HFFc6 (cell line): ENCODE data around the gene SLC36A3. TPM values are rescaled to one million over a fixed set of nuclear protein-coding genes. Genes with fewer than 3 reads are reported as not detected.
A peak's percentile ranks its signal among the peaks of the same experiment; 100 is the strongest.
"Not testable (repeated sequence)": the region's sequence is repeated elsewhere in the genome, so short reads cannot be mapped to it uniquely, and the experiment has no call there.

Experiments used
- DNase-seq: peaks from one replicate; pipeline ENCODE4 v3.0.0-alpha.2; 2018
- H3K27ac Mint-ChIP-seq: 2 replicates; pipeline ENCODE4 v1.8.0; 2020; ENCODE audit warnings: mild to moderate bottlenecking, mixed read lengths
- H3K27me3 Mint-ChIP-seq: 2 replicates; pipeline ENCODE4 v1.8.0; 2021; ENCODE audit warnings: mild to moderate bottlenecking, moderate library complexity, mixed read lengths; ENCODE audit not compliant: insufficient read depth
- H3K36me3 Mint-ChIP-seq: 2 replicates; pipeline ENCODE4 v1.8.0; 2021; ENCODE audit warnings: low read depth, mixed read lengths
- H3K4me1 Mint-ChIP-seq: 2 replicates; pipeline ENCODE4 v1.8.0; 2020; ENCODE audit warnings: low read depth, mixed read lengths
- H3K4me3 Mint-ChIP-seq: 2 replicates; pipeline ENCODE4 v1.8.0; 2020; ENCODE audit warnings: mild to moderate bottlenecking, moderate library complexity, mixed read lengths
- H3K9me3 Mint-ChIP-seq: 2 replicates; pipeline ENCODE4 v1.8.0; 2020; ENCODE audit warnings: mild to moderate bottlenecking, mixed read lengths
- total RNA-seq, 6 experiments: library from RNA; stranded (reverse); fragmentation: NEBNext Ultra II Directional; extraction: Animal tissue kit (Norgen Biotek cat#: 25700); gene quantifications; 2 replicates in 1 of 6; 3 replicates in 5 of 6; pipeline ENCODE4 v1.2.3, GENCODE V29; 2021
- TF ChIP-seq, protein P1 (sequence below): fragments of 200-600 bp; sonication (generic); IDR thresholded peaks from 2 replicates; pipeline ENCODE4 v1.5.0; 2021; ENCODE audit warnings: antibody characterized with exemption, mild to moderate bottlenecking

SLC36A3 gene
- total RNA-seq, 6 experiments from 2014 or later, result not detected

DNA sequence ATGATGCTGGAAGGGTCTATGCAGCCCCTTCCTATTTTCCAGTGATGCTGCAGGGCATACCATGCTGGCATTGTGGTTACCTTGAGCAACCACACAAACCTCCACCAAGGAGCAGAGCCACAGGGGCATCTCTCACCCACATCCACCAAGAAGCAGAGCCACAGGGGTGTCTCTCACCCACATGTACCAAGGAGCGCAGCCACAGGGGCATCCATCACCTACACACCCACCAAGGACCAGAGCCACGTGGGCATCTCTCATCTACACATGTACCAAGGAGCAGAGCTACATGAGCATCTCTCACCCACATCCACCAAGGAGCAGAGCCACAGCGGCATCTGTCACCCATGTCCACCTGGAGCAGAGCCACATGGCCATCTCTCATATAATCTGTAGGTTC is 59.4 kb downstream of the SLC36A3 start:
- Mint-ChIP-seq H3K4me1 (peaks cover 2% of the 10 kb centered on the region), H3K4me3 (no peak overlapping the region), H3K27ac (no peak overlapping the region), H3K36me3 (no peaks in the 10 kb centered on the region), H3K9me3 (no peaks in the 10 kb centered on the region), H3K27me3 (peaks cover 21% of the 10 kb centered on the region)
- no peak for DNase-seq
- TF ChIP-seq, protein P1, sequence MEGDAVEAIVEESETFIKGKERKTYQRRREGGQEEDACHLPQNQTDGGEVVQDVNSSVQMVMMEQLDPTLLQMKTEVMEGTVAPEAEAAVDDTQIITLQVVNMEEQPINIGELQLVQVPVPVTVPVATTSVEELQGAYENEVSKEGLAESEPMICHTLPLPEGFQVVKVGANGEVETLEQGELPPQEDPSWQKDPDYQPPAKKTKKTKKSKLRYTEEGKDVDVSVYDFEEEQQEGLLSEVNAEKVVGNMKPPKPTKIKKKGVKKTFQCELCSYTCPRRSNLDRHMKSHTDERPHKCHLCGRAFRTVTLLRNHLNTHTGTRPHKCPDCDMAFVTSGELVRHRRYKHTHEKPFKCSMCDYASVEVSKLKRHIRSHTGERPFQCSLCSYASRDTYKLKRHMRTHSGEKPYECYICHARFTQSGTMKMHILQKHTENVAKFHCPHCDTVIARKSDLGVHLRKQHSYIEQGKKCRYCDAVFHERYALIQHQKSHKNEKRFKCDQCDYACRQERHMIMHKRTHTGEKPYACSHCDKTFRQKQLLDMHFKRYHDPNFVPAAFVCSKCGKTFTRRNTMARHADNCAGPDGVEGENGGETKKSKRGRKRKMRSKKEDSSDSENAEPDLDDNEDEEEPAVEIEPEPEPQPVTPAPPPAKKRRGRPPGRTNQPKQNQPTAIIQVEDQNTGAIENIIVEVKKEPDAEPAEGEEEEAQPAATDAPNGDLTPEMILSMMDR, result no peak

DNA sequence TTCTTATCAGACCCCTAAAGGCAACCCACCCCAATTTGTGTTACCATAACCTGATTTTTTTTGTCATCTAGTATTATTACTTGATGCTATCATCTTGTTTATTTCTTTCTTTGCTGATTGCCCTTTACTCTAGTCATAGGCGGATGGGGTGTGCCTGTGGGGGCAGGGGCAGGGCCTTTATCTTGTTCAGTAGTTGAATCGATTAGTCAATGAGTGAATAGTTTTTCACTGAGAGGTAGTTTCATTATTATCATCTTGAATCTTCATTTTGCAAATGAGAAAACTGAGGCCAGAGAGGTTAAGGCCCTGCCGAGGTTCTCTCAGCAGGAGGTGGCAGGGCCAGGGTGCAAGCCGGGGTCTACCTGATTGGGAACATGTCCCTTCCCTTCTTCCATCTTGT is 60.0 kb downstream of the SLC36A3 start:
- H3K27ac Mint-ChIP-seq, result no peak overlapping the region
- H3K4me1 Mint-ChIP-seq, result peaks cover 8% of the 10 kb centered on the region
- H3K27me3 Mint-ChIP-seq, result peaks cover 19% of the 10 kb centered on the region
- TF ChIP-seq, protein P1, result no peak
- DNase-seq, result no peak
- H3K36me3 Mint-ChIP-seq, result no peaks in the 10 kb centered on the region
- H3K4me3 Mint-ChIP-seq, result no peak overlapping the region
- H3K9me3 Mint-ChIP-seq, result no peaks in the 10 kb centered on the region

DNA sequence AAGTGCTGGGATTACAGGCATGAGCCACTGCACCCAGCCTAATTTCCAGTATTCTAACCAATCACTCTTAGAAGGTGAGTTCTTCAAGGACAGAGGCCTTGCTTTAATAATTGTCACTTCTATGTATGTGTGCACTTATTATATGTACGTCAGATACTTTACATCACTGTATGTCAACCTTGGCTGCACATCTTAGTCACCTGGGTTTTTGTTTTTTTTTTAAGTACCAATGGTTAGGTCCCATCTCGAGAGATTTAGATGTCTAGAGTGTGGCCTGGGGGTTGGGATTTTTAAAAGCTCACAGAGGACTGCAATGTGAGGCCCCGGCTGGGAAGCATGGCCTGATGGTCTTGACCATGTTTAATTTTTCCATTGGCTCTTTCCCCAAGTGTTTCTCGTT is 60.4 kb downstream of the SLC36A3 start:
- peaks cover 19% of the 10 kb centered on the region for H3K27me3 Mint-ChIP-seq
- H3K36me3 Mint-ChIP-seq, result no peaks in the 10 kb centered on the region
- TF ChIP-seq, protein P1, result no peak
- H3K27ac Mint-ChIP-seq, result no peak overlapping the region
- DNase-seq, result no peak
- peaks cover 12% of the 10 kb centered on the region for H3K4me1 Mint-ChIP-seq
- H3K9me3 Mint-ChIP-seq, result no peaks in the 10 kb centered on the region
- H3K4me3 Mint-ChIP-seq, result no peak overlapping the region

DNA sequence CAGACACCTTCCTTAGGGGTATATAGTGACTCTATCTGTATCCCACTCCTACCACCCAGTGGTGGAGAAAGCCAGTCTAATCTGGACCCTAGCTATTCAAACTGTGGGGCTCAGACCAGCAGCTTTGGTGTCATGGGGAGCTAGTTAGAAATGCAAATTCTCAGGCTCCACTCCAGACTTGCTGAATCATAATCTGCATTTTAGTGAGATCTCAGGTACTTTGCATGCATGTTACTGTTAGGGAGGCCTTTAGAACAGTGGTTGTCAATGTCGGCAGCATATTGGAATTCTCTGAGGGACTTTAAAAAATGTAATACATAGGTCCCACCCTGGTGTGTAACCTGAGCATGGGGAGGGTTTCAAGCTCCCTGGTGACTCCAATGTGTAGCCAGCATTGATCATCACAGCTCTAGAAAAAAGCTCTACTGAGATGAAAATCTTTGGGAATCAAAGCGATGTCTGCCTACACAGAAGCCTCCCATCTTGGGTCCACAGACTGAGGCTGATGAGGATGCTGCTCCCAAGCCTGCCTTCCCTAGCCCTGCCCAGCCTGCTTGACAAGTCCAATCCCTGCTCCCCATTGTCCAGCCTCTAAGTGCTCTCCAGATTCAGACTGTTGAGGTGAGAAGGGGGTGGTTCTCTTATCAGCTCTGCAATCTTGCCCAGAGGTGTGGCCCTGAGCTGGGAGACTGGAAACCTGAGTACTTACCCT is 62.5 kb downstream of the SLC36A3 start:
- H3K4me1 Mint-ChIP-seq, result peaks cover 15% of the 10 kb centered on the region
- no peak for DNase-seq
- no peaks in the 10 kb centered on the region for H3K36me3 Mint-ChIP-seq
- H3K9me3 Mint-ChIP-seq, result no peaks in the 10 kb centered on the region
- H3K4me3 Mint-ChIP-seq, result no peak overlapping the region
- H3K27ac Mint-ChIP-seq, result no peak overlapping the region
- H3K27me3 Mint-ChIP-seq, result peaks cover 19% of the 10 kb centered on the region
- TF ChIP-seq, protein P1, result no peak

DNA sequence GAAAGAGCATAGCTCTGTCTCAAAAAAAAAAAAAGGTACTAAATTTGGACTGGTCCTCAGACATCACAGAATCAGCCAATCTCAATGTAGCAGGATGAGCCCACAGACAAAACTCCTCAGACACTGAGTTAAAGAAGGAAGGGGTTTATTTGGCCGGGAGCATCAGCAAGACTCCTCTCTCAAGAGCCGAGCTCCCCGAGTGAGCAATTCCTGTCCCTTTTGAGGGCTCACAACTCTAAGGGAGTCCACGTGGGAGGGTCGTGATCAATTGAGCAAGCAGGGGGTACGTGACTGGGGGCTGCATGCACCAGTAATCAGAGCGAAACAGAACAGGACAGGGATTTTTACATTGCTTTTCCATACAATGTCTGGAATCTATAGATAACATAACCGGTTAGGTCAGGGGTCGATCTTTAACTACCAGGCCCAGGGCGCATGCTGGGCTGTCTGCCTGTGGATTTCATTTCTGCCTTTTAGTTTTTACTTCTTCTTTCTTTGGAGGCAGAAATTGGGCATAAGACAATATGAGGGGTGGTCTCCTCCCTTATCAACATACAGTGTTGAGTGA is 63.2 kb downstream of the SLC36A3 start:
- H3K4me1 Mint-ChIP-seq, result peaks cover 15% of the 10 kb centered on the region
- not testable (repeated sequence) for H3K4me3 Mint-ChIP-seq

DNA sequence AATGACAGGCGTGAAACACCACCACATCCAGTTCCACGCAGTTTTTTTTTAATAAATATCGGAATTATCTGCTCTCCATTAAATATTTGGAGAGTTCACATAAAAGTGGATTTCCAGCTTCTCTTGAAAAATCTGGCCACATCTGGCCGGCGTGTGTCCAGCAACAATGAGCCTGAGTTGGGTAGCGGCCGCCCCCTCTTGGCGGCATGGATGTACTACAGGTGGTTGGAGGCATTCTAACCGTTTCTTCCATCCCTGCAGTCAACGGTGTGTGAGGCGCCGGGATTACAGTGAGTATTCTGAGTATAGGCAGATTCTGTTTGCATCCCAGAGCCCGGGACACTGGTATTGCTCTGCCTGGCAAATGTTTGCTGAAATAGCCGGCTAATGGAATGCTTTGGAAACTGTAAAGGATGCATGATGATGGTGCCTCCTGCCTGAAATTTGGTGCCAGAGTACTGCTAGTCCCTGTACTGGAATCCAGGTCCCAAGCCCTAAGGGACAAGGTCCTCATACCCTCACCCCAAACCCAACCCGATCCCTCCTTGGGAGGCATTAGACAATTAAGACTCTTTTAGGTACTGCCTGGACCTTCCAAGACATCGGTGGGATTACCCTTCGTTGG is 64.2 kb downstream of the SLC36A3 start:
- DNase-seq, result peak; percentile 62
- Mint-ChIP-seq H3K27me3 (peaks cover 22% of the 10 kb centered on the region), H3K4me3 (peak overlapping the region; percentile 78), H3K4me1 (peaks cover 15% of the 10 kb centered on the region), H3K36me3 (no peaks in the 10 kb centered on the region), H3K27ac (no peak overlapping the region), H3K9me3 (no peaks in the 10 kb centered on the region)
- TF ChIP-seq, protein P1, result peak; percentile 90

More for the DNA sequence above, 63.2 kb downstream of the SLC36A3 start:
- H3K27ac Mint-ChIP-seq, DNase-seq, H3K9me3 Mint-ChIP-seq, H3K36me3 Mint-ChIP-seq: not testable (repeated sequence)
- peaks cover 22% of the 10 kb centered on the region for H3K27me3 Mint-ChIP-seq
